Measurements from ENCODE around the gene CALN1. TPM values are rescaled to one million over a fixed set of nuclear protein-coding genes. Genes with fewer than 3 reads are reported as not detected.

The CALN1 gene
- total RNA-seq, 1 experiment from 2014 or later: 0.05 TPM

DNA sequence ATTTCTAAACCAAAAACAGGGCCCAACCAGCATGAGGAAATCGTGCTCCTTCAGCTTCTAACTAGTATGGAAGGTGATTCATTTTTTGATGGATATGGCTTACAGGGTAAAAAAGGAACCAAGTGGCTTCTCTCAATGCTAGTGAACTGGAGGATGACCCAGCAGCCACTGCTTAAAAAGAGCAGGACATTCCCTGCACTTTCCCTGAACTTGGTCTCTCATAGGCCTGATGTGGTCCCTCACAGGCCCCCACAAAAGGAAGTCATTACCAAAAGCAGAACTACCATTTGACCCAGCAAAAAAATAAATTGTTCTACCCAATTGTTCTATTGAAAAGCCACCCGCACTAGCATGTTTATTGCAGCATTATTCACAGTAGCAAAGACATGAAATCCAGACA lies 188.8 kb downstream of the CALN1 start:
- Histone ChIP-seq H3K9me3 (ENCODE audit: control insufficient read depth, insufficient read depth, low read depth, low read length) (no peaks in the 10 kb centered on the region), H3K36me3 (ENCODE audit: control insufficient read depth, insufficient read depth, low read length) (no peaks in the 10 kb centered on the region), H3K4me3 (ENCODE audit: low read depth in 2 of 2, low read length in 2 of 2) (no peak overlapping the region), H3K27me3 (ENCODE audit: control insufficient read depth, insufficient read depth, low read length) (no peaks in the 10 kb centered on the region), H3K4me1 (ENCODE audit: control insufficient read depth, insufficient read depth, low read length) (no peaks in the 10 kb centered on the region), H3K27ac (ENCODE audit: low read length) (no peak overlapping the region)
- ChIA-PET POLR2A (no interaction called here), CTCF (no interaction called here)
- DNase-seq (ENCODE audit: low read depth, low spot score) (no peak), ATAC-seq (no peak)
- intact Hi-C loops (cut with micrococcal nuclease; ENCODE audit: unreplicated experiment) (no loop called here), in situ Hi-C loops (cut with HindIII; ENCODE audit: low pct_unique_long_range_greater_than_20kb, low sequenced_read_pairs) (no loop called here)
- no TSS peak for BruUV-seq (replicated peaks)
- TF ChIP-seq SIN3A (IDR thresholded peaks at IDR 0.05; ENCODE audit: borderline replicate concordance, insufficient read depth, low read depth, low read length) (no peak), TCF7L2 (IDR thresholded peaks at IDR 0.05; ENCODE audit: low read depth, low read length) (no peak), POLR2AphosphoS5 (IDR thresholded peaks at IDR 0.05; ENCODE audit: low read depth, low read length) (no peak)
- TF ChIP-seq, protein P1, sequence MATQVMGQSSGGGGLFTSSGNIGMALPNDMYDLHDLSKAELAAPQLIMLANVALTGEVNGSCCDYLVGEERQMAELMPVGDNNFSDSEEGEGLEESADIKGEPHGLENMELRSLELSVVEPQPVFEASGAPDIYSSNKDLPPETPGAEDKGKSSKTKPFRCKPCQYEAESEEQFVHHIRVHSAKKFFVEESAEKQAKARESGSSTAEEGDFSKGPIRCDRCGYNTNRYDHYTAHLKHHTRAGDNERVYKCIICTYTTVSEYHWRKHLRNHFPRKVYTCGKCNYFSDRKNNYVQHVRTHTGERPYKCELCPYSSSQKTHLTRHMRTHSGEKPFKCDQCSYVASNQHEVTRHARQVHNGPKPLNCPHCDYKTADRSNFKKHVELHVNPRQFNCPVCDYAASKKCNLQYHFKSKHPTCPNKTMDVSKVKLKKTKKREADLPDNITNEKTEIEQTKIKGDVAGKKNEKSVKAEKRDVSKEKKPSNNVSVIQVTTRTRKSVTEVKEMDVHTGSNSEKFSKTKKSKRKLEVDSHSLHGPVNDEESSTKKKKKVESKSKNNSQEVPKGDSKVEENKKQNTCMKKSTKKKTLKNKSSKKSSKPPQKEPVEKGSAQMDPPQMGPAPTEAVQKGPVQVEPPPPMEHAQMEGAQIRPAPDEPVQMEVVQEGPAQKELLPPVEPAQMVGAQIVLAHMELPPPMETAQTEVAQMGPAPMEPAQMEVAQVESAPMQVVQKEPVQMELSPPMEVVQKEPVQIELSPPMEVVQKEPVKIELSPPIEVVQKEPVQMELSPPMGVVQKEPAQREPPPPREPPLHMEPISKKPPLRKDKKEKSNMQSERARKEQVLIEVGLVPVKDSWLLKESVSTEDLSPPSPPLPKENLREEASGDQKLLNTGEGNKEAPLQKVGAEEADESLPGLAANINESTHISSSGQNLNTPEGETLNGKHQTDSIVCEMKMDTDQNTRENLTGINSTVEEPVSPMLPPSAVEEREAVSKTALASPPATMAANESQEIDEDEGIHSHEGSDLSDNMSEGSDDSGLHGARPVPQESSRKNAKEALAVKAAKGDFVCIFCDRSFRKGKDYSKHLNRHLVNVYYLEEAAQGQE (IDR thresholded peaks at IDR 0.05; ENCODE audit: insufficient read depth in 1 of 2, low read depth in 2 of 2, low read length in 1 of 2): no peak
- TF ChIP-seq, protein P2, sequence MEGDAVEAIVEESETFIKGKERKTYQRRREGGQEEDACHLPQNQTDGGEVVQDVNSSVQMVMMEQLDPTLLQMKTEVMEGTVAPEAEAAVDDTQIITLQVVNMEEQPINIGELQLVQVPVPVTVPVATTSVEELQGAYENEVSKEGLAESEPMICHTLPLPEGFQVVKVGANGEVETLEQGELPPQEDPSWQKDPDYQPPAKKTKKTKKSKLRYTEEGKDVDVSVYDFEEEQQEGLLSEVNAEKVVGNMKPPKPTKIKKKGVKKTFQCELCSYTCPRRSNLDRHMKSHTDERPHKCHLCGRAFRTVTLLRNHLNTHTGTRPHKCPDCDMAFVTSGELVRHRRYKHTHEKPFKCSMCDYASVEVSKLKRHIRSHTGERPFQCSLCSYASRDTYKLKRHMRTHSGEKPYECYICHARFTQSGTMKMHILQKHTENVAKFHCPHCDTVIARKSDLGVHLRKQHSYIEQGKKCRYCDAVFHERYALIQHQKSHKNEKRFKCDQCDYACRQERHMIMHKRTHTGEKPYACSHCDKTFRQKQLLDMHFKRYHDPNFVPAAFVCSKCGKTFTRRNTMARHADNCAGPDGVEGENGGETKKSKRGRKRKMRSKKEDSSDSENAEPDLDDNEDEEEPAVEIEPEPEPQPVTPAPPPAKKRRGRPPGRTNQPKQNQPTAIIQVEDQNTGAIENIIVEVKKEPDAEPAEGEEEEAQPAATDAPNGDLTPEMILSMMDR (IDR thresholded peaks at IDR 0.05): no peak

DNA sequence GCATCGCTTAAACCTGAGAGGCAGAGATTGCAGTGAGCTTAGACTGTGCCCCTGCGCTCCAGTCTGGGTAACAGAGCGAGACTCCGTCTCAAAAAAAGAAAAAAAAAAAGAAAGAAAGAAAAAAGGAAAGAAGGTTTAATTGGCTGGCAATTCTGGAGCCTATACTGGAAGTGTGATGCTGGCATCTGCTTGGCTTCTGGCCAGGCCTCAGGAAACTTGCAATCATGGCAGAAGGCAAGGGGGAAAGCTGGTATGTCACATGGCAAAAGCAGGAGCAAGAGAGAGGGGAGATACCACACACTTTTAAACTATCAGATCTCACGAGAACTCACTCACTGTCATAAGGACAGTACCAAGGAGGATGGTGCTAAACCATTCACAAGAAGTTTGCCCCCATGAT lies 190.0 kb downstream of the CALN1 start:
- BruUV-seq (replicated peaks): no TSS peak
- TF ChIP-seq, protein P2 (IDR thresholded peaks at IDR 0.05): no peak
- TF ChIP-seq, protein P1 (IDR thresholded peaks at IDR 0.05; ENCODE audit: insufficient read depth in 1 of 2, low read depth in 2 of 2, low read length in 1 of 2): no peak
- TF ChIP-seq SIN3A (IDR thresholded peaks at IDR 0.05; ENCODE audit: borderline replicate concordance, insufficient read depth, low read depth, low read length) (no peak), TCF7L2 (IDR thresholded peaks at IDR 0.05; ENCODE audit: low read depth, low read length) (no peak), POLR2AphosphoS5 (IDR thresholded peaks at IDR 0.05; ENCODE audit: low read depth, low read length) (no peak)
- Histone ChIP-seq H3K4me1 (ENCODE audit: control insufficient read depth, insufficient read depth, low read length) (no peaks in the 10 kb centered on the region), H3K4me3 (ENCODE audit: low read depth in 2 of 2, low read length in 2 of 2) (no peak overlapping the region), H3K27me3 (ENCODE audit: control insufficient read depth, insufficient read depth, low read length) (no peaks in the 10 kb centered on the region), H3K27ac (ENCODE audit: low read length) (no peak overlapping the region), H3K36me3 (ENCODE audit: control insufficient read depth, insufficient read depth, low read length) (no peaks in the 10 kb centered on the region), H3K9me3 (ENCODE audit: control insufficient read depth, insufficient read depth, low read depth, low read length) (no peaks in the 10 kb centered on the region)
- POLR2A ChIA-PET: no interaction called here
- no peak for DNase-seq (ENCODE audit: low read depth, low spot score)
- intact Hi-C loops (cut with micrococcal nuclease; ENCODE audit: unreplicated experiment): no loop called here
- no peak for ATAC-seq
- CTCF ChIA-PET: no interaction called here
- in situ Hi-C loops (cut with HindIII; ENCODE audit: low pct_unique_long_range_greater_than_20kb, low sequenced_read_pairs): no loop called here

Measured in Panc1 (cell line).